GM19238 (cell line): ENCODE data around the gene SLC46A3.
"Not testable (repeated sequence)": the region's sequence is repeated elsewhere in the genome, so short reads cannot be mapped to it uniquely, and the experiment has no call there.

ENCODE experiments used
- DNase-seq: peaks from one replicate; pipeline ENCODE4 v3.0.0; 2011; ENCODE audit warnings: low spot score; ENCODE audit not compliant: insufficient read length

Gene SLC46A3, protein sequence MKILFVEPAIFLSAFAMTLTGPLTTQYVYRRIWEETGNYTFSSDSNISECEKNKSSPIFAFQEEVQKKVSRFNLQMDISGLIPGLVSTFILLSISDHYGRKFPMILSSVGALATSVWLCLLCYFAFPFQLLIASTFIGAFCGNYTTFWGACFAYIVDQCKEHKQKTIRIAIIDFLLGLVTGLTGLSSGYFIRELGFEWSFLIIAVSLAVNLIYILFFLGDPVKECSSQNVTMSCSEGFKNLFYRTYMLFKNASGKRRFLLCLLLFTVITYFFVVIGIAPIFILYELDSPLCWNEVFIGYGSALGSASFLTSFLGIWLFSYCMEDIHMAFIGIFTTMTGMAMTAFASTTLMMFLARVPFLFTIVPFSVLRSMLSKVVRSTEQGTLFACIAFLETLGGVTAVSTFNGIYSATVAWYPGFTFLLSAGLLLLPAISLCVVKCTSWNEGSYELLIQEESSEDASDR

DNA sequence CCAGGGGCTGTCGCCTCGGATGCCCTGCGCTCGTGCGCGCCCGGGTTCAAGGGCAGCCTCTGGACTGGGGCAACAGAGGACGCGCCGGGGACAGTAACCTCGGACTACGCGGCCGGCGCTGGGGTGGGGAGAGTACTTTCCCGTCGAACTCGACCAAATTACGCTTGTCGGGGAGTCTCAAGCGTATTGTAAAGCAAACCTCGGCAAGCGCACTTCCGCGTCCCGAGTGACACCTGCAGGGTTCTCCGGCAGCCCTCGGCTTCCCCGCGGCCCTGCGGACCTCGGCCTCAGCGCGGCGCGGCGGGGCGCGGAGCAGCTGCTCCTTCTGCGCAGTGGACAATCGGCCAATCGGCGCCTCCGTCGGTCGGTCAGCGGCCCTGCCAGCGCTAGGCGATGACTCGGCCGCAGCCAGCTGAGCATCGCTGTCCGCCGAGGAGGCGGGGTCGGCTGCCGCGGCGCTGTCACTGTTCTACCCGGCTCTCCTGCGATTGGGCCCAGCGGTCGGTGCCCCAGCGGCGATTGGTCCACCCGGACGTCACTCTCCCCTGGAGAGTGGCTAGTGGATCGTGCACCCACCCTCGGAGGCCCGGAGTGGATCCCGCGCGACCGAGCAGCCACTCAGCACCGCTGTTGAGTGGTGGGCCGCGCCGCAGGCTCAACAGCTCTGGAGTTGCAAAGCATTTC lies at the start of gene SLC46A3:
Gene SLC46A3 (minus strand): TSS at position 428 of the 684 bp plus-strand sequence. CDS start 972 bp downstream, outside the sequence.
- DNase-seq = peak; percentile 97

DNA sequence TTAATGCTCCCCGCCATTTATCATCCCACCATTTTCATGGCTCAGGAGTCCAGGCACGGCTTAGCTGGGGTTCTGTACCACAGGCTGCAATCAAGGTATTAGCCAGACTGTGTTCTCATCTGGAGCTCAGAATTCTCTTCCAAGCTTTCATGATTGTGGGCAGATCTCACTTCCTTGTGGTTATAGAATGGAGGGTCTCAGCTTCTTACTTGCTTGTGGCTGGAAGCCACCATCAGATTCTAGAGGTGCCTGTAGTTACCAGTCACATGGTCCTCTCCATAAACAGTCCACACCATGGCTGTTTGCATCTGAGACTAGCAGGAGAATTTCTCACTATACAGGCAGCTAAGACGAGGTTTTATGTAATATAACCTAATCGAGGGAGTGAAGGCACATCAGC lies 45.1 kb upstream of the SLC46A3 start:
- DNase-seq = no peak

DNA sequence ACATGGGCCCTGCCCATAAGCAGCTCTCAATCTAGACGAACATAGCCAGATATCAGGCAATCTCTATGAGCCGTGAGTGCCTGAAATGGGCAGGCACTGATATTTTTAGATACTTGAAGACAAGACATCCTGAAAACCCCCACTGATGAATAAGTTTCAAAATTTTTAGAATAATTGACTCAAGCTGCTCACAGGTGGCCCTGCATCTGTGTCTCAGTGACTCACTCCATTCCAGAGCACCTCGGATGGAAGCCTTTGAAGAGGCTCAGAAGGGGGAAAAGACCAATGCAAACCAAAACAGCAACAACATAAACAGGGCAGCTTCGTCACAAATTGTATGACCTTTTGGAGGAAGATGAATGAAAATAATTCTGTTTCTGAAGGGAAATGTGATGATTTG lies 42.8 kb upstream of the SLC46A3 start:
- no peak for DNase-seq

DNA sequence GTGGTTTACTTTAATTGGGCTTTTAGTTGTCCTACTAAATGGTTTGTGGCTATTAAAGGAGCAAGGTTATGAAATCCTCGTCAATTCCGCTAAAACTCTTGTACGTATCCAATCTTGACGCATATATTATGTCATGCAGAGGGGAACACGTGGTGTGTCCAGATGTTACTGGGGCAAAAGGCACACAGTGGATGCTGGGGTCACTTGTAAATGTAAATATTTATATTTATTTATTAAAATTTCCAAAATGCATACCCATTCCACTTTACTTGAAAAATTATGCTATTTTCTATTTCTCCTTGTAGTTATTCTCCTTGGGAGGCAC lies 36.7 kb upstream of the SLC46A3 start:
- no peak for DNase-seq

DNA sequence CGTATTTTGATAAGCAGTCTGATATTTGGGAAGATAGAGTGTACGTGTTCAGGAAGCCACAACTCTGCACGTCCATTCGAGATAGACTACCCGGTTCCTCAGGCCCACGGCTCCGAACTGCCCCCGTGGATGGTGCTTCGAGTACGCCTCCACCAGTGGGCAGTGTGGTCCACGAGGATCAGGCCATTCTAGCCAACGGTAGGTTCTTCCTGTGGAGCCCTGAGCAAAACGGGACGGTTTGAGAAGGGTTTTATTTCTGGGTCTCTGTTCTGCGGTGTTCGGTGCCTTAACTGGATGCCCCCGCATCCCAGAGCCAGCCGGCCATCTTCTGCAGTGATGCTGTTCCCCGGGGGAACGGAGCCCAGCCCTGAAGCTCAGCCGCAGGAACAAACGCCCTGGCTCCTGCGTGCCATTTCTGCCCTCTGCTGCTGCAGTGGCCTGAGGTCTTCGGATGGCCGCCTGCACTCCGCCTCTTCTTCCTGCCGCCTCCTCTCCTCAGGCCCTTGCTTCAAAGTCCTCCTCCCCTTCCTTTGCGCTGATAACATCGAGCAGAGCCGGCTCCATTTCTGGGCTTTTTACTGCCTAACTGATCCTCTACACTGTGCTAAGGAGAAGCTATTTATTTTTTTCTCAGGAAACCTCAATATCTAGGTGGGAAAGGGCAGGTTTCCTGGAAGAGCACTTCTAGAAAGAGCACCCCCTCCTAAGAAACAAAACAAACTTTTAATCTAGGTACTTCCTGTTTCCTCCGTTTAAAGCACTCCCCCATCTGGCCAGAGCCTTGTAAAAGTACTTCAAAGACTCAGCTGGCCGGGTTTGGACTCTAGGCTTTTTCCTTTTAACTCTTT lies 36.2 kb upstream of the SLC46A3 start:
- DNase-seq = no peak

DNA sequence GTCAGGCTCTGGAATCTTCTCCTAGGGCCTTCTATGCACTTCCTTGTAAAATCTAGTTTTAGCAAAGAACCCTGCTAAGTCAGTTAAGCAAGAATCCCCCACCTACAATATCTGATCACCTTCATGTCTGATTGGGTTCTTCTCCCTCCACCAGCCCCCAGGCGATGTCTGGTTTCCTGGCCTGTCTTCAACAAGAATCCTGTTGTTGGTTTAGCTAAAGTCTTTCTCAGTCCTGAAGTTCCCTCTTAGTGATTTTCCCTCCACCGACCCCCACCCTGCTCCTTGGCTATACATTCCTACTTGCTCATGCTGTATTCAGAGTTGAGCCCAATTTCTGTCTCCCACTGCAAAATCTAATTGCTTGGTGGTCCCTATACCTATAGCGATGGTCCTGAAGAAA lies 35.2 kb upstream of the SLC46A3 start:
- no peak for DNase-seq

DNA sequence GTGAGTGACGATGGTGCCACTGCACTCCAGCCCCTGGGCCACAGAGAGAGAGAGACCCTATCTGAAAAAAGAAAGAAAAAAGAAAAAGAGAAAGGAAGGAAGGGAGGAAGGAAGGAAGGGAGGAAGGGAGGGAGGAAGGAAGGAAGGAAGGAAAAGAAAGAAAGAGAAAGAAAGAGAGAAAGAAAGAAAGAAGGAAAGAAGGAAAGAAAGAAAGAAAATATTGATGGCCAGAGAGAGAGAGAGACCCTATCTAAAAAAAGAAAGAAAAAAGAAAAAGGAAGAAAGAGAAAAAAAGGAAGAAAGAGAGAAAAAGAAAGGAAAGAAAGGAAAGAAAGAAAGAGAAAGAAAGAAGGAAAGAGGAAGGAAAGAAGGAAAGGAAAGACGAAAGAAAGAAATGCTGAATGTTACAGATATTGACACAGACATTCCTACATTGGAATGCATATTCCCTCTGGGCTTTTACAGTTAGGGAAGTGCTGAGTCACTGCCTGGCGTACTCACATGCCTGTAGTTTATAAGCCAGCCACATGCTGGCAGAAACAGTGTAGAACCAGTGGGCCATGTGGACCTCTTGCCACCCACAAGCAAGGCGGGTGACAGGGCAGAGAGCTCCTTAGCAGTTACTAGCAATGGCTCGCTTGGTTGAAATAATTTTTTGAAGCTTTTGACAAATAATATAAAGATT lies 34.6 kb upstream of the SLC46A3 start:
- DNase-seq = no peak

DNA sequence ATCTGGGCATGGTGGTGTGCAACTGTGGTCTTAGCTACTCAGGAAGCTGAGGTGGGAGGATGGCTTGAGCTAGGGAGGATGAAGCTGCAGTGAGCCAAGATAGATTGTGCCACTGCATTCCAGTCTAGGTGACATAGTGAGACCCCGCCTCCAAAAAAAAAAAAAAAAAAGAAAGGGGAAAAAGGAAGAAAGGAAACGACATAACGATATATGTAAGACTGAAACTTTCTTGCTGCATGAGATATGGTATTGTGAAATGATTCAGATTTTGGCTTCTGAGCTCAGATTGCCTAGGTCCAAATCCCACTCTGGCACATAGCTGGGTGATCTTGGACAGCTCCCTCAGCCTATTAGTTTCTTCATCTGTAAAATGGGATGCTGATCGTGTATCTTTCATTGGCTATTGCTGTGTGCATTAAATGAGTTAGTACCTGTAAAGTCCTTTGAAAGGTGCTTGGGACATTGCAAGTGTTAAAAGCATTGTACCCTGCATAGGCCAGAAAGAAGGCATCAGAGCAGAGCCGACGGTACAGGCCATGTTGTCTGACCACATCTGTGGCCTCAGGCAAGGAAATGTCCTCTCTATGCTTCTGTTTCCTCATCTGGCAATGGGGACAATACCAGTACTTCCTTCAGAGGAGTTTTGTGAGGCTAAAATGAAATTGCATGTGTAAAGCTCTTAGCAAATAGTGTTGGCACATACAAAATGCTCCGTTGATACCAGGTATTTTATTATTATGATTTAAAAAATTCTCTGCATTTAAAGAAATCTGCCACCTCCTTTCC lies 32.6 kb upstream of the SLC46A3 start:
- no peak for DNase-seq

DNA sequence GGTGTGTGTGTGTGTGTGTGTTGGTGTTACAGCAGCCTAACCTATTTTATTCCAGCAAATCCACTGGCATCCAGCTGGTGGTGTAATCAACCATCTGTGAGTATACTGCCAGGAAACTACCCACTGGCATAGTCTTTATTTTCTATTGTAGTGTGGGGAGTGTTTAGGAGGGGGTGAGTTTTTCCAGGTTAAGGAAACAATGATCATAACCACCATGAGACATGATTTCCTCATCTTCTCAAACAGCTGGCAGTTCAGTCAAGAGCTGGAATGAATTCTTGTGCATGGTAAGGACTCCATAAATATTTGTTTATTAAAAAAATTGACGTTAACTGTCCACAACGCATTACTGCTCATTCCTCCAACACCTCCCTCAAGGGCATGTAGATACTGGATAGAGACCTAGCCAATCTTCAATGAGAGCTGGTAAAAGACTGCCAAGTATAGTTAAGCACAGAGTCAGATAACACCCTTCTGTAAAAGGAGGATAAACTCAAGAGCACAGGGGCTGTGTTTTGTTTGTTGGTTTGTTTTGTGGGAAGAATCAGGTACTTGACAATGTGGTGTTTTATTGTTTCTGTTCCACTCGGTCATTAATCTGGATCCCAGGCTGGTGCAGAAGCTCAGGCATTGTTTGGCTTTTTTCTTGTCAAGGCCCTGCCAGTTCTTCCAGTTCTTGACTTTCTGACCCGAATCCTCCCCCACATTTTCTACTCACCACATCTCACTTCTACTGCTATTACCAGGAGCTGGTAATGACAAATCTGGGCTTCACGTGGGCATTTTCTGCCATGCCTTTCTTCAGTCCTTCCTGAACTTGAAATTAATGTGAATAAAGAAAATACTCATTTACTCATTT lies 31.6 kb upstream of the SLC46A3 start:
- no peak for DNase-seq

DNA sequence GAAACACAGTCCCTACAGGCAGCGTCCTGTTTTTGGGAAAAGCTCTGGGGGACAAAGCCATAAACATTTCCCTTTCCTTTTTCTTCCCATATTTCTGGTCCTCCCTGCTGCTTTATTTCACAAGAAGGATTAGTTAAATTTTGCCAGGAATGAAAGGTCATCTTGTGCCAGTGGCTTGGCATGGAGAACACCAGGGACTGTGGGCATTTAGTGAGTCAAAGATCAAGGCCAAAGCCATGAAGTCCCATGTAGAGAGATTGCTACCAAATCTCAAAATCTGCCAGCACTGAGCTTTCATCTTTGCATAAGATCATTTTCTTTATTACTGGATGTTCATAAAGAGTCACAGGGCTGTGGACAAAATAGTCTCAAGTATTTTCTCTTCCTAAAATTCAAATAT lies 29.1 kb upstream of the SLC46A3 start:
- DNase-seq = no peak

DNA sequence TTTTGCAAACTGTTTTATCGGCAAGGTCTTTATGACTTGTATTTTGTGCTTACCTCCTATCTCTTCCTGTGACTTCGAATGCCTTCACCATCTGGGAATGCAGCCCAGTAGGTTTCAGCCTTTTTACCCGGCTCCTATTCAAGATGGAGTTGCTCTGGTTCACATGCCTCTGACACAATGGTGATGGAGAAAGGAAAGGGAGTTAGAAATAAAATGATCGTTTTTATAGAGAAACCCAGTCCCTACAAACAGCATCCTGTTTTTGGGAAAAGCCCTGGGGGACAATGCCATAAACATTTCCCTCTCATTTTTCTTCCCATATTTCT lies 27.5 kb upstream of the SLC46A3 start:
- no peak for DNase-seq

DNA sequence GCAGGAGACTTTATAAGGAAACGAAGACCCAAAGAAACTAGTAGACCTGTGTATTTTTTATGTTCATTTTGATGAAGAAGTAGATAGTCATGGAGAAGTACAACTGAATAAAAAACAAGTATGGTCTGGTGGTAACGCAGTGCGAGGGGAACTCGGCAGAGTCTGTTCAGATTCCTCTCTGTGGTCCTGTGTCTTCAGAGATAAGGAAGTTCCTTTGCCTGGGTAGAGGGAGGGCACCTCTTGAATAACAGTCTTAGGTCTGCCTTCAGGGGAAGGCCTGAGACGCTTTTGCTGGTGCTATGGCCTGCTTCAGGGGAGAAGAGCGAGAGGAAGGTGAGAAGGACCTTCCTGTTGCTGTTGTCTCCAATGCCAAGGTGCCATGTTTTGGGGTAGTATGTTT lies 25.9 kb upstream of the SLC46A3 start:
- DNase-seq = no peak

DNA sequence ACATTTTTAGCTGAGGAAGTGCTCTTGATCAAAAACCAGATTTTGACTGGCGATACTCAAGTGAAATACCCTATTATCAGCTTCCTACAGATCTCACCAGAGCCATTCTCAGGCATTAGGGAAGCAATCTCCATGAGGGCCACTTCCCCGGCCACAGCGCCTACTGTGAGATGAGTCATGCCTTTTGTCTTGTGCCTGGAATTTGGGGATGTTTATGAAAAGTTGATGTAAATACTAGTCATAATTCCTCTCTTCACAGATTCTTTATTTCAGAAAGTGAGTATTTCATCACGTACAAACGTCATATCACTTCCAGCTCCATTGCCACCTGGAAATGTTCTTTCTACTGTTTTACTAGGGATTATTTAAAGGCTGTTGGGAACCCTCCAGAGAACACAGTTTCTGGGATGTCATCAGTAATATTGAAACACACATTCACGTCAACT lies 25.3 kb upstream of the SLC46A3 start:
- no peak for DNase-seq

DNA sequence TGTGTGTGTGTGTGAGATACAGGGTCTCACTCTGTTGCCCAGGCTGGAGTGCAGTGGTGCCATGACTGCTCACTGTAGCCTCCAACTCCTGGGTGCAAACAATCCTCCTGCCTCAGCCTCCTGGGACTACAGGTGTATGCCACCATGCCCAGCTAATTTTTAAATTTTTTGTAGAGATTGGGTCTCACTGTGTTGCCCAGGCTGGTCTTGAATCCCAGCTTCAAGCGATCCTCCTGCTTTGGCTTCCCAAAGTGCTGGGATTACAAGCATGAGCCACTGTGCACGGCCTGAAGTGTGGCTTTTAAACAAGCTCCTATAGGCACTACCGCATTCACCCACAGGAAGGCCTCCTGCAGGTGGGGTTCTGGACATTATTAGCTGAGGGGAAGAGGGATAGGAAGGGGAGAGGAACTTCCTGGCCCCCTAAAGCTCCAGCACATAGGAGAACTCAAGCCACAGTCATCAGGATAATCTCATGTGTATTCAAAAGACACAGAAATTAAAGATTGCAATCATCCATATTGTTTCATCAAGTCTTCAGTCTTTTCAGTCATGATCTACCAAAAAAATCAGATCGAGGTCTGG lies 24.8 kb upstream of the SLC46A3 start:
- no peak for DNase-seq

DNA sequence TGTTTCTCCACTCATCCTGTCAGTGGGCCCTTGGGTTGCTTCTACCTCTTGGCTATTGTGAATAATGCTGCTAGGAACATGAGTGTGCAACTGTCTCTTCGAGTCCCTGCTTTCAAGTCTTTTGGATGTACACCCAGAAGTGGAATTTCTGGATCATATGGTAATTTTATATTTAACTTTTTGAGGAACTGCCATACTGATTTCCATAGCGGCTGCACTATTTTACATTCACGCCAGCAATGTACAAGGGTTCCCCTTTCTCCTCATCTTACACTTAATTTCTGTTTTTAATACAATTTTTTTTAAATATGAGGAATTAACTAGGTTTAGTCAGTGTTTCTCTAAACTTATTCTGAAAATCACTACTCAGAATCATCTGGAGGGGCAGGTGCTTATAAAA lies 24.2 kb upstream of the SLC46A3 start:
- no peak for DNase-seq

DNA sequence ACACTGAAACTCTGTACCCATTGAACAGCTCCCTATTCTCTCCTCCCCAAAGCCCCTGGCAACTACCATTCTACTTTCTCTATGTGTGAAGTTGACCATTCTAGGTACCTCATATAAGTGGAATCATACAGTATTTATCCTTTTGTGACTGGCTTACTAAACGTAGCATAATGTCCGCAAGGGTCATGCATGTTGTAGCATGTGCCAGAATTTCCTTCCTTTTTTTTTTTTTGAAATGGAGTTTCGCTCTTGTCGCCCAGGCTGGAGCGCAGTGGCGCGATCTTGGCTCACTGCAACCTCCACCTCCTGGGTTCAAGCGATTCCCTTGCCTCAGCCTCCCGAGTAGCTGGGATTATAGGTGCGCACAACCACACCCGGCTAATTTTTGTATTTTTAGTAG lies 23.7 kb upstream of the SLC46A3 start:
- not testable (repeated sequence) for DNase-seq

DNA sequence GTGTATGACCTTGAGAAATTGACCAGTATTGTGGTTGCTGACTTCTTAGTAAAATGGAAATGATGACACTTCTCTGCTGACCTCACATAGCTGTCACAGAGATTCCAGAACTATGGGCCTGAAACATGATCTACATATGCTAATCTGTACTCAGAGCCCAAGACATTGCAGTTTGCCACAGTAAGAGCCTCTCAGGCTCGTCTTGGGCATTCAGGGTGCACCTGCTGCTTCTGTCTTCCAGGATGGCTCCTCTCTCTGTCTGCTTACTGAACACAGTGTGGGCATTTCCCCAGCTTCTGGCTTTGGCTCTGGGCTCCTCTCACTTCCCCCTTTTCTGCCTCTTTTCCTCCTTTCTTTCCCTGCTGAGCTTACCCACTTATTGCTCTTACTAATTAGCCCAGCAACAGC lies 22.3 kb upstream of the SLC46A3 start:
- no peak for DNase-seq

DNA sequence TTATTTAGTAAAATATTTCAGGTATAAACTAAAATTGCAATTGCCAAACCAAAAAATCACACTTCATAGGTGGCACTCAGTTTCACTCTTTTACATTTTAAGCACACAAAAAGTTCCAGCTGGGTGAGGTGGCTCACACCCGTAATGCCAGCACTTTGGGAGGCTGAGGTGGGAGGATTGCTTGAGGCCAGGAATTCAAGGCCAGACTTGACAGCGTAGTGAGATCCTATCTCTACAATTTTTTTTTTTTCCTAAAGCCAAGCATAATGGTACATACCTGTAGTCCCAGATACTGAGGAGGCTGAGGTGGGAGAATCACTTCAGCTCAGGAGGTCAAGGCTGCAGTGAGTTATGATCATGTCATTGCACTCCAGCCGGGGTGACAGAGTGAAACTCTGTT lies 20.6 kb upstream of the SLC46A3 start:
- DNase-seq = no peak

DNA sequence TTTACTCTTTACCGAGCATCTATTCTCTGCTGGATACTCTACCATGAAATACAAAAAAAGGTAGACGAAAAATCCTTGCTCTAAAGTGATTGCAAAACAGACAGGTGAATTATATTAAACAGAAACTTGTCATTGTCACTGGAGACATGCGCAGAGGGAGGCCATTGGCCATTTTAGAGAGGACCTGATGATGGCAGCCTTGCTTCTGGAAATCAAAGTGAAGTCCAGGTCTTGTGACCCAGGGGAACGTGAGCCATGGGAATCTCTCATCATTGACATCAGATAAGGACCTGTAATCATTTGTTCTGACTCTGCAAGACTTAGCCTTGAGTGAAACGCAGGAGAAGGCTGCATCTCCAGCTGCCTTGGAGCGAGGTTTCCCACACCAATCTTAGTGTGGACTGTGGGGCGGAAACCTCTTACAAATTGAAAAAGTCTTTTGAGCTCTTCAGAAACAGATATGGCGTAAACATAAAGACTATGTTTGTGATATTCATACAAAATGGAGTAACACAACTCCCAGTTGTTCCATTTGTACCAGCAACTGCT lies 16.8 kb upstream of the SLC46A3 start:
- no peak for DNase-seq
